ENCODE data around the gene CDC20. TPM values are rescaled to one million over a fixed set of nuclear protein-coding genes. Genes with fewer than 3 reads are reported as not detected.

Gene CDC20
- total and polyA plus RNA-seq, 10 of the 15 experiments (the other 5 are each of a cell fraction or from before 2014, with no cell fraction given): 36.3 to 347 (median 150) TPM

- TF ChIP-seq IRF5 (IDR thresholded peaks at IDR 0.05; ENCODE audit: borderline replicate concordance) (no peak), E2F8 (IDR thresholded peaks at IDR 0.05; ENCODE audit: low read depth, partially characterized antibody) (no peak), SREBF1 (IDR thresholded peaks at IDR 0.05; ENCODE audit: low read length) (no peak)
- H3K4me2 ChIP-seq (ENCODE audit: control insufficient read depth, insufficient read depth): no peak overlapping the region
- ChIA-PET CTCF (interaction anchor here (1.7 kb wide), 1 partner anchor 10 kb away, joined by 3 read pairs; the partner anchor contains the start of genes MED8 and SZT2), RAD21 (ENCODE audit: unreplicated experiment) (no interaction called here), POLR2A (no interaction called here), SMC1A (ENCODE audit: uncharacterized antibody, unreplicated experiment) (interaction anchor here (0.6 kb wide), 1 partner anchor 11 kb away, joined by 3 read pairs; no protein-coding TSS in a partner anchor)
- H3K4me3 ChIP-seq: no peak overlapping the region
- no peak for FAIRE-seq
- H3K9me3 ChIP-seq (replicated peaks; ENCODE audit: control insufficient read depth, insufficient read depth, low read length): no peaks in the 10 kb centered on the region
- H3K79me2 ChIP-seq (ENCODE audit: control insufficient read depth, insufficient read depth, low read length): no peaks in the 10 kb centered on the region
- 96% methylated on average over 1 of the region's 1 CpG for WGBS (ENCODE audit: insufficient coverage, insufficient replicate concordance, low lambda C conversion rate, missing lambda C conversion rate)
- H3K27me3 ChIP-seq (replicated peaks in 1 of 2; ENCODE audit: control insufficient read depth in 2 of 2, insufficient read depth in 2 of 2, low read length in 1 of 2): no peaks in the 10 kb centered on the region
- H3K4me1 ChIP-seq (ENCODE audit: control insufficient read depth, insufficient read depth, low read length): no peaks in the 10 kb centered on the region; the same call in 1 of the 2 replicates
- ATAC-seq: no peak
- in situ Hi-C loops (cut with MboI) (no loop called here), intact Hi-C loops (cut with micrococcal nuclease; ENCODE audit: unreplicated experiment) (no loop called here)
- H3K36me3 ChIP-seq (ENCODE audit: control insufficient read depth in 2 of 2, insufficient read depth in 2 of 2, low read length in 1 of 2): peaks cover 5 to 11% of the 10 kb centered on the region in 2 experiments
- H3K9ac ChIP-seq (ENCODE audit: control insufficient read depth, insufficient read depth, low read length): no peak overlapping the region
- no TSS peak for BruUV-seq (replicated peaks)
- no peak overlapping the region for H3K27ac ChIP-seq (ENCODE audit: control insufficient read depth, insufficient read depth)
- H4K20me1 ChIP-seq (ENCODE audit: control insufficient read depth, insufficient read depth): no peaks in the 10 kb centered on the region
- H2AFZ ChIP-seq (ENCODE audit: control insufficient read depth, low read depth, low read length): no peak overlapping the region
- no peak for DNase-seq (ENCODE audit: low read depth, low spot score)
Measured at GRCh38 chr1:43379476-43379875, 20.7 kb downstream of the CDC20 start.

Data from GM12878 (cell line).